ENCODE measurements around the gene SELENOH. TPM values are rescaled to one million over a fixed set of nuclear protein-coding genes. Genes with fewer than 3 reads are reported as not detected.

SELENOH gene
- total RNA-seq, 4 donors from 2014 or later, result 101 to 123 (median 113) TPM

DNA sequence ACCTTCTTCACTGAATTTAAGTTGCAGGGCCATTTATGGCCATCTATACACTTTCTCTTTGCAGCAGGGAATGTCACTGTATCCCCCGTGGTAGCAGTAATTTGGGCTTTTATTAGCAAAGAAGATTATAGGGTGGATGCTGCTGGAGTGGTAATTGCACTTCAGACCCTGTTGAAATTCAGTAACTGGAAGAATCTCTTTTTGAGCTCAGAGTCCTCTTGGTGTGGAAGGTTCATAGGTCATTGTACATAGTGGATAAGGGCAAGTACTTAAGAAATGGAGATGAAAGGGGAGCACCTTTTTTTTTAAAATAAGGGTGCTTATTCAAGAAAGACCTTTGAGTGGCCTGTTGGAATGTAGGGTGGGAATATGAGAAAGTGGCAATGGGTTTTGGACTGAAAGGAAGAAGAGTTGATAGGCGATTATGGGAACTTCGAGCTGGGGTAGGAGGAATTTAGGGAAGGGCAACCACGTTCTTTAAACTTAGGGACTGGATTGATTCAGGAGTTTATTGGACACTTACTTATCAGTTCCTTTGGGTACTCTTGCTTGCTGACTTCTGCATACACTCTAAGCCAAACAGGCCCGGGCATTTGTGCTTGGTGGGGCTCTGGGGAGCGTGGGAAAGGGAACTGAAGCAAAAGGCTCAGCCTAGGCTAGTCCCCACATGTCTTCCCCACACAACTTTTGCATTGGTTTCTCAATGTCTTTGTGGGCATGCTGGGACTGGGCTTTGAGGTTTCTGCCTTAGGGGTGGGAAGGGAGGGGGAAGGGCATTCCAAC is 46.8 kb downstream of the SELENOH start:
- ATAC-seq (ENCODE audit: low FRiP score), result no peak
- TF ChIP-seq, protein P1, sequence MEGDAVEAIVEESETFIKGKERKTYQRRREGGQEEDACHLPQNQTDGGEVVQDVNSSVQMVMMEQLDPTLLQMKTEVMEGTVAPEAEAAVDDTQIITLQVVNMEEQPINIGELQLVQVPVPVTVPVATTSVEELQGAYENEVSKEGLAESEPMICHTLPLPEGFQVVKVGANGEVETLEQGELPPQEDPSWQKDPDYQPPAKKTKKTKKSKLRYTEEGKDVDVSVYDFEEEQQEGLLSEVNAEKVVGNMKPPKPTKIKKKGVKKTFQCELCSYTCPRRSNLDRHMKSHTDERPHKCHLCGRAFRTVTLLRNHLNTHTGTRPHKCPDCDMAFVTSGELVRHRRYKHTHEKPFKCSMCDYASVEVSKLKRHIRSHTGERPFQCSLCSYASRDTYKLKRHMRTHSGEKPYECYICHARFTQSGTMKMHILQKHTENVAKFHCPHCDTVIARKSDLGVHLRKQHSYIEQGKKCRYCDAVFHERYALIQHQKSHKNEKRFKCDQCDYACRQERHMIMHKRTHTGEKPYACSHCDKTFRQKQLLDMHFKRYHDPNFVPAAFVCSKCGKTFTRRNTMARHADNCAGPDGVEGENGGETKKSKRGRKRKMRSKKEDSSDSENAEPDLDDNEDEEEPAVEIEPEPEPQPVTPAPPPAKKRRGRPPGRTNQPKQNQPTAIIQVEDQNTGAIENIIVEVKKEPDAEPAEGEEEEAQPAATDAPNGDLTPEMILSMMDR (IDR thresholded peaks at IDR 0.05), result no peak
- DNase-seq (ENCODE audit: low spot score), result no peak

DNA sequence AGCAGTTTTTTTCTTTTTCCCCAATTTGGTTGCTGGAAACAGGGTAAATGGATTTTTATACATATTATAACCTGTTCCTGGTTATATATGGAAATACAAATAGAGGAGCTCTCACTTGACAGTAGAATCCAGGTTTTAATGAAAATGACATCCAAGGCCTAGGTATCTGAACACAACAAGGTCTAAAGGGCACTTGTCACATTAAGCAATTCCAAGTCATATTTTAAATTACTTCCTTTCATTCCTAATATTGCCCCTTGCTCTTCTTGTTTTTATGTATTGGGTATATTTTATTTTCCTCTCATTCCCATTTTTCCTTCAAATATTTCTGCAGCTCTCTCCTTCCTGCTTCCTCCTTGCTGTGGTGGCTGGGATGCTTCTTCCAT is 47.4 kb downstream of the SELENOH start:
- TF ChIP-seq, protein P1 (IDR thresholded peaks at IDR 0.05), result no peak
- no peak for DNase-seq (ENCODE audit: low spot score)
- no peak for ATAC-seq (ENCODE audit: low FRiP score)

DNA sequence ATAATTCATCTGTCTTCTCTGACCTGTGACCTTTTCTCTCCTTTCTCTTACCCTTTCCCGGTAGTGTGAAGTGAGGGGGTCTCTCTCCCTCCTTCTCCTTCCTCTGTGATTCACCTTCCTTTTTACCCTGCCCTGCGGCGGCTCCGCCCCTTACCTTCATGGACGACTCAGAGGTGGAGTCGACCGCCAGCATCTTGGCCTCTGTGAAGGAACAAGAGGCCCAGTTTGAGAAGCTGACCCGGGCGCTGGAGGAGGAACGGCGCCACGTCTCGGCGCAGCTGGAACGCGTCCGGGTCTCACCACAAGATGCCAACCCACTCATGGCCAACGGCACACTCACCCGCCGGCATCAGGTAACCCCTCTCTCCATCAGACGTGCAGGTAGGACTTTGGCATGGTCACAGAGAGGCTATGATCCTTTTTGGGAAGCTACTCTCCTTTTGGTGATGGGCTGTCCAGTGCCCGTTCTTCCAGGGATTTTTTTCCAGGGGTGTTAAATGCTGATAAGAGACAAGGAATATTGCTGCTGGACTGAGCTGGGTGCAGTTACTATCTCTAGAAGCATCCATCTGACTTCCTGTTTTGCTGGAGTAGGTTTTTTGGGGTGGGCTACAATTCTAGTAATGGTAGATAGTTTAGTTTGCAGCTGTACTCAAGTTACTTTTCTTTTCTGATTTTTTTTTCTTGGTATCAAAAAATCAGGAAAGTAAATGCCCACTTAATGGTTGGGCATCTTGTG is 50.2 kb downstream of the SELENOH start:
- DNase-seq (ENCODE audit: low spot score) (no peak), ATAC-seq (ENCODE audit: low FRiP score) (no peak)
- TF ChIP-seq, protein P1 (IDR thresholded peaks at IDR 0.05), result no peak

DNA sequence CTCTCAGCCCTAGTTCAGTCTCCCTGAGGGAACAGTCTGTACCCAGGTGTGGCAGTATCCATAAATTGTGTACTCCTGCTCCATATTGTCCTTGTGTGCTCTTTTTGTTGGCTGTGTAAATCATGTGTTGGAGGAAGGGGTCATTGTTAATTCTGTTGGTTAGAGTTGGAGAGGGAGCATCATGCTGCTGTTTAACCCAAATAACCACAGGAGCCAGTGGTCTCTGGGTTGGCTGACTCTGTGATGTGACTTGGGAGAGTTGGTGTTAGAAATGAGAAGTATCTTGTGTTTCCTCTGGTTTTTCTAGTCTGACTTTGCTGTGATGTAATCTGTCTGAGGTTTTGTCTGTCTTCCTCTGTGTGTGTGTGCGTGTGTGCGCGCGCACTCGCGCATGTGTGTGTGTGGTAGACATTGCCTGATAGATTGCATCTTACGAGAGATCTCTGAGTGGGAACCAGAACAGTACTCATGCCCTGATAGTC is 50.8 kb downstream of the SELENOH start:
- TF ChIP-seq, protein P1 (IDR thresholded peaks at IDR 0.05), result no peak
- DNase-seq (ENCODE audit: low spot score) (peak; percentile 41), ATAC-seq (ENCODE audit: low FRiP score) (peak; percentile 63)

DNA sequence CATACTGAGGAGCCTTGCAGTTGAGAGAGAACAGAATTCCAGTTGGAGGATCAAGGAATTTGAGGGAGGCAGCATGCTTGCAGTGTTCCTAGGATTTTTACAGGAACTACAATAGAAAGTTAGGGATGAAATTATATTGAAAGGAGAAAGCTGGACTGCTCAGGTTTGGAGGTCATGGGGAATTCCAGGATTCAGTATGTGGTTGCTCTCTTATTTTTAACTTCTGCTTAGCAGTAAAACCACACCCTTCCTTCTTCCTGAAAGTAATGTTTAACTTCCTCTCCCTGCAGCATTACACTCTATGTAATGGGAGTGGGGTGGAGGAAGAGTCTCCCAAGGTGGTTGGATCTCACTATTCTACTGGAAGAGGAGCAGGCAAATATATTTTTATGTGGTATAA is 51.6 kb downstream of the SELENOH start:
- TF ChIP-seq, protein P1 (IDR thresholded peaks at IDR 0.05), result no peak
- ATAC-seq (ENCODE audit: low FRiP score) (peak; percentile 56), DNase-seq (ENCODE audit: low spot score) (no peak)

Small RNAs within 50 kb of the gene (small RNA-seq; reads per million reads assigned to genes)
- gene AP001931.1 (not detected), gene TMX2-CTNND1 (not detected)

Other genes with a start within 250 kb of the SELENOH start
- gene SLC43A1, start 225.8 kb upstream of the SELENOH start, total RNA-seq, result 10 to 100 TPM; 11.5 to 40.4 (median 16.5) TPM
- gene TIMM10, start 210.7 kb upstream of the SELENOH start, total RNA-seq, result 10 to 100 TPM; 42.9 to 49.0 (median 45.9) TPM
- not detected for gene SMTNL1, start 203.9 kb upstream of the SELENOH start, total RNA-seq
- 100 to 1,000 TPM in 1 of 4 donors, 10 to 100 TPM in 3; 46.5 to 104 (median 52.6) TPM for gene UBE2L6, start 173.8 kb upstream of the SELENOH start, total RNA-seq
- 1,000 to 10,000 TPM in 1 of 4 donors, 100 to 1,000 TPM in 3; 500 to 1,674 (median 892) TPM for gene SERPING1, start 143.8 kb upstream of the SELENOH start, total RNA-seq
- gene YPEL4, start 91.6 kb upstream of the SELENOH start, total RNA-seq, result 1 to 10 TPM in 3 of 4 donors, under 1 TPM in 1; 0.63 to 1.8 (median 1.5) TPM
- 10 to 100 TPM; 12.3 to 26.1 (median 15.7) TPM for gene CLP1, start 83.7 kb upstream of the SELENOH start, total RNA-seq
- gene ZDHHC5, start 73.4 kb upstream of the SELENOH start, total RNA-seq, result 10 to 100 TPM; 44.1 to 61.5 (median 50.7) TPM
- gene MED19, start 29.3 kb upstream of the SELENOH start, total RNA-seq, result 10 to 100 TPM; 10.7 to 14.4 (median 12.2) TPM
- 10 to 100 TPM; 49.0 to 73.9 (median 68.8) TPM for gene TMX2, start 28.9 kb upstream of the SELENOH start, total RNA-seq
- gene BTBD18, start 10.3 kb downstream of the SELENOH start, total RNA-seq, result not detected
- gene CTNND1, start 20.3 kb downstream of the SELENOH start, total RNA-seq, result 100 to 1,000 TPM in 2 of 4 donors, 10 to 100 TPM in 2; 85.5 to 174 (median 105) TPM